ENCODE data around the gene KCNJ5.
A peak's percentile ranks its signal among the peaks of the same experiment; 100 is the strongest.

KCNJ5 gene

GRCh38 chr11:128897826-128898225 is 6.7 kb downstream of the KCNJ5 start:
- DNase-seq, result no peak

DNA sequence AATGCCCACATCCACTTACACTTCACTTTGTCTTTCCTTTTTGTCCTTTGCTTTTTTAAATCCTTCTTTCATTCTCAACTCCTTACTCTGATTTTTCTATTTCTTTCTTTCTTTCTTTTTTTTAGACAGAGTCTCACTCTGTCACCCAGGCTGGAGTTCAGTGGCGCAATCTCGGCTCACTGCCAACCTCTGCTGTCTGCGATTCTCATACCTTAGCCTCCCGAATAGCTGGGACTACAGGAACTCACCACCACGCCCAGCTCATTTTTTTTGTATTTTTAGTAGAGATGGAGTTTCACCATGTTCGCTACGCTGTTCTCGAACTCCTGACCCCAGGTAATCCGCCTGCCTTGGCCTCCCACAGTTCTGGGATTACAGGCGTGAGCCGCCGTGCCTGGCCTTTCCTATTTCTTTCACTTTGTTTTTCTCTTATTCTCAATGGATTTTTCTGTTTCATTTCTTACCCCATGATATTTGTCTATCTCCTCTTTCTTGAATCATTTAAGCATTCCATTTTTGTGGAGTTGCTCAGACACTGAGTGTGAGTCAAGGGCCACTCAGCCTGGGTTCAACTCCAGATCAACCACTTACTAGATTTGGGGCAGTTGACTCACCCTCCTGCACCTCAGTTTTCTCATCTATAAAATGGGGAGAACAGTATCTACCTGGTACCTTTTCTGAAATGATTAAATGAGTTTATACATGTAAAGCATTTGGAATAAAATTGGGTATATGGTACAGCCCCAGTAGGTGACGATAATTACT is 7.6 kb downstream of the KCNJ5 start:
- no peak for DNase-seq

DNA sequence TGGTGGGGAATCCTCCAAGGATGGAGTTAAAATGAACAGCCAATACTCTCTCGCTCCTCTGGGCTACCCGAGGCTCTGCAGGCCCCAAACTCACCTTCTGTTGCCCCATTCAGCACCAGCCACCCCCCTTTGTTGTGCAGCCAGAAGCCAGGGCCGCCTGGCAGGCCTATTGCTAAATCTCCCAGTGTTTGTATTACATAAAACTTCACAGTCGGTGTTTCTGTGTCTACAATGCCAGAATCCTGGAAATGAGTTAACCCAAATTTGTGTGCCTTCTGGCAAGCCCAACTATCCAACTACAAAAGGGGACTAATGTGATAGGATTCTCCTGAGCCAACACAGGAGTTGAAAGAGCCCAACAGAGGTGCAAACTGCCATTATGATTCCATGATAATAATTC is 9.3 kb downstream of the KCNJ5 start:
- no peak for DNase-seq

GRCh38 chr11:128901653-128902514 is 10.7 kb downstream of the KCNJ5 start:
- DNase-seq, result no peak

DNA sequence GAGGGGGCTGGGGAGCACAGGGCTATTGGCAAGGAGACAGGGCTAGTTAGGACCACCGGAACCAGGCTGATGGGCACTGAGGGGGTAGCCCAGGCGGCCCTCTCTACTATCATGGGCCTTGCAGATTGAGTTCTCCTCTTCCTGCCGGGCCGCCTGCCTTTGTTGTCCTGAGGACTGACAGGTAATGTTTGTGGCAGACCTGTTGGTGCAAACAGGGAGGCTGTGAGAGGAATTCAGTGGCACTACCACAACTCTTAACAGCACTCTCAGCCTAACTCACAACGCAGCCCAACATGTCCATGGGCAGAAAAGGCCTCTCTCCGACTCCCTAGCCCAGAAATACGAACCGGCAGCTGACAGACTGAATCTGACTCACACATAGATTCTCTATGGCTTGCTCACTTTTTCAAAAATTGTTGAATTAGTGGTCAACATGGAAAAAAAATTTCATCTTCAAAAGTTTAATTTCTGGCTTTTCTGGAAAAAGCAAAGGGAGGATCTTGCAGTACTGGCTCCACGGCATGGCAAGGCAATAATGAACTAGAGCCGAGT is 11.4 kb downstream of the KCNJ5 start:
- DNase-seq, result no peak

- DNase-seq, result no peak
Observed at GRCh38 chr11:128903248-128904061, 12.3 kb downstream of the KCNJ5 start.

DNA sequence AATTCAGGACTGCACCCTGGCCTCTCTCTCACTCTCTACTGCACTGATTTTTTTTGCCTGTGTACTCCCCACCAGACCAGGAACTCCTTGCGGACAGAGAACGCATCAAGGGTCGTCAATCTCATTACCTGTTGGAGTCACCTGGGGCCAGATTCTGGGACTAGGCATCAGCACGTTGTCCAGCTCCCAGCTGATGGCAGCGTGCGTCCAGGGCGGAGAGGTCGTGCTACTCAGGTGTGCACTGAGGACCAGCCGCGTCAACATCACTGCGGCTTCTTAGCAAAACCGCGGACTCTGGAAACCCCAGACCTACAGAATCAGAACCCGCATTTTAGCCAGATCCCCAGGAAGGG is 13.1 kb downstream of the KCNJ5 start:
- no peak for DNase-seq

GRCh38 chr11:128904656-128905344 is 13.6 kb downstream of the KCNJ5 start:
- DNase-seq, result no peak

DNA sequence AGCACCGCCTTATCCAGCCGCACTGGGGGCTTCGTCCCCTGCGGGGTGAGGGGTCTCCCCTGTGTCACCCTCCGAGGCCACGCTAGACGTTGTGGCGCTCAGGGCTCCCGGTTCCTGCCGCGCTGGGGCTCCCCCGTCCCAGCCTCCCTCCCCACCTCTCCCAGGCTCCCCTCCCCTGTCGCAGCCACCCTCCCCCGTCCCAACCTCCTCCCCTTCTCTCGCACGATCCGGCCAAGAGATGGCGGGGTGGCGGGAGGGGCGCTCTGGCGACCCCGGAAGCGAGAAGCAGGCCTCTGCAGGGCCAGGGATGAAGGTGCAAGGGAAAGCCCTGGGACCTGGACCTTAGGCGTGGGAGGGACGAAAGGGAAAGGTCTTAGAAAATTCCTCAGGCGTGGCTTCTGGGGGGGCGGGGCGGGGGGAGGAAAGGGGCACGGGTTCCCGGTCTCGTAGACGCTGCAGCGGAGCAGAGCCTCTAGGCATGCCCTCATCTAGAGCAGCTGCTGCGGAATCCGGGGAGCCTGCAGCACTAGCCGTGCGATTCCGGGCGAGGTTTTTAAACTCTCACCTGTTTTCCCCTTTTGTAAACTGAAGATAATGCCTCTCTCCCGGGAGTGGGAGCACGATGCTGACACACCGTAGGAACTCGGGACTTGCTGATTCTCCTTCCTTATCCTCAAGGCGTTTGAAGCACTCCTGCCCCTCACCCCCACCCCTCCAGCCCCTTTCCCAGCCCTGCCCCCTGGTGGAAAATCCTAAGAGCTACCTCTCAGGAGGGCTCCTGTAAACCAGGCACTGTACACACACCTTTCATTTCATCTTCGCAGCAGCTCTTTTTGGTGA is 14.4 kb downstream of the KCNJ5 start:
- DNase-seq, result peak; percentile 27

DNA sequence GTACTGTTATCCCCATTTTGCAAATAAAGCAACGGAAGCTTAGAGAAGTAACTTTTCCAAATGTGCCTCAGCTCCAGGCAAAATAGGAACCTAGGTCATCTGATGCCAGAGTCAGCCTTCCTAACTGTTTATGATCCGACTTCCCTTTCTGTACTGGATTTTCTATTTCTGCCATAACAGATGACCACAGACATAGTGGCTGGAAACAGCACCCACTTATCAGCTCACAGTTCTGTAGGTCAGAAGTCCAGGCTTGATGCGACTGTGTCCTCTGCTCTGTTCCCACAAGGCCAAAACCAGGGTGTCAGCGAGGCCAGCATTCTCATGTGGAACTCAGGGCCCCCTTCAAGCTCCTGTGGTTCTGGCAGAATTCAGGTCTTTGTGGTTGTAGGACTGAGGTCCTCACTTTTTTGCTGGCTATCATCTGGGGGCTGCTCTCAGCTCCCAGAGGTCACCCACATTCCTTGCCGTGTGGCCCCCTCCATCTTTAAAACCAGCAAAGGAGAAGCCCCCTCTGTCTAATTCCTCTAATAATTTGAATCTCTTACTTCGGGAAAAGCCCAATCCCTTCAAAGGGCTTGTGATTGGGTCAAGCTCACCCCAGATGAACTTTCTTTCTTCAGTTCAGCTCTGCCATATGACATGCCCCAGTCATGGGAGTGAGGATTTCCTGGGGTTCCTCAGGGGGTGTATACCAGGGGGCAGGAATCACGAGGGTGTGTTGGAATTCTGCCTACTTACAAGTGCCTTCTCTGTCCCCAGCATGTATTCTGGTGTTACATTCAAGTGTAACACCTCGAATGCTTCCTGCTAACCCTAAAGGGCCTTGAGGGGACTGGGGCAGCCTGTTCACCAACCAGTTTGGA is 15.3 kb downstream of the KCNJ5 start:
- no peak for DNase-seq

DNA sequence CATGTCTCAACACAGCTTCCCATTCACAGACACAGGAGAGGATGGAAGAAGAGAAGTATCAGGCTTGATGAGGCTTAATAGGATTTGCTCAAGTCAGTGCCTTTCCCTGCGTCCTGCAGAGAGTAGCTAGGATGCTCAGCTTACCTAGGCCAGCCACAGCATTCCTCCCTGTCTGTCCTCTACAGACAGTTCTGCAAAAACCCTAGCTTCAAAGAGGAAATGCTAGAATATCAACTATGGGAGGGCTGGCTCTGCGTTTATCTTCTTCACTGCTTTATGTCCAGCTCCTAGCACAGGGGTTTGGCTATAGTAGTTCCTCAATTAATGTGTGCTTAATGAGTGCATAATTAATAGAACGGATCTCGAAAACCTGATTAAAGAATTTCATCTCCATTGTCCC is 16.4 kb downstream of the KCNJ5 start:
- no peak for DNase-seq

- DNase-seq, result no peak
Observed at GRCh38 chr11:128908391-128909246, 17.5 kb downstream of the KCNJ5 start.

GRCh38 chr11:128909438-128910125 is 18.4 kb downstream of the KCNJ5 start:
- DNase-seq, result no peak

DNA sequence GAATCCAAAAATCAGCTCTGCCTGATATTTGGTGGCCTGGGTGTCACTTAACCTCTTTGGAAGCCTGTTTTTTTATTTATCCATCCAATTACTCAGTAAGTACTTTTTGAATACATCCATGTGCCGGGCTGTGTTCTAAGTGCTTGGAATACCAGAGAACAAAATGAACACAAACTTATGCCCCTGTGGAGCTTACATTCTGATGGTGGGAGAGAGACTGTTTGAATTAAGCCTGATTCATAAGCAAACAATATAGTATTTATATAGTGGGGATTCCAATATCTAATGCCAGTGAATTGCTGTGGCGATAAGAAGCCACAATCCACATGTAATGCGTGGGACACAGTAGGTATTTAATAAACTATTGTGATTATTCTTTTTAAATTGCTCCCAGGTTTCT is 19.4 kb downstream of the KCNJ5 start:
- no peak for DNase-seq

GRCh38 chr11:128911239-128911638 is 20.1 kb downstream of the KCNJ5 start:
- no peak for DNase-seq

- DNase-seq, result no peak
Observed at GRCh38 chr11:128911701-128912100, 20.5 kb downstream of the KCNJ5 start.

DNA sequence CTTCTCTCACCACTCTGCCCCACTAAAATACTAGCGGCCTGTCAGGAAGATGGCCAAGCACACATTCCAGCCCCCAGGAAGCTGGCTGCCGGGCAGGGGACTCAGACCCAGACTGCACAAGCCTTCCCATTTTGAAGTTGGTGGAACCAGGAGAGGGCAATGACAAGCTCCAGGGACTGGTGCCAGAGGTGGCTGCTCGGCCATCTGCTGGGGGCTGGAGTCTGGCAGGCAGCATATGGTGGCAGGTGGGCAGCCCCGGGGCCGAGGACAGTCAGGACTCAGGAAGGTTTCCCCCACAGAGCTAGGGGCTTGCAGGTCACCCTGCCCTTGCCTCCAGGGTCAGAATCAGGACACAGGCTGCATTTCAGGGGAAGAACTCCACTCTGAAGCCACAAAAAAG is 22.6 kb downstream of the KCNJ5 start:
- DNase-seq, result no peak

GRCh38 chr11:128914216-128915148 is 23.3 kb downstream of the KCNJ5 start:
- no peak for DNase-seq
